Stimulated activated CD4-positive, alpha-beta T cell treated with anti-CD3 and anti-CD28 coated beads, Interleukin-1b, Interleukin-23, amount 100 ng/mL, for 48 hours (primary cell): ENCODE measurements around the gene VCAM1.

Source experiments
- DNase-seq: peaks from one replicate; pipeline ENCODE4 v3.0.0-alpha.2; 2020

The VCAM1 gene

GRCh38 chr1:100719490-100719889, at the start of gene VCAM1:
Gene VCAM1 (plus strand): TSS chr1:100719742. CDS start chr1:100719861, 119 bp downstream.
- DNase-seq: no peak

- no peak for DNase-seq
Observed at GRCh38 chr1:100670083-100670482, 49.5 kb upstream of the VCAM1 start.

- DNase-seq: no peak
Observed at GRCh38 chr1:100671601-100672000, 47.9 kb upstream of the VCAM1 start.

- DNase-seq: no peak
Observed at GRCh38 chr1:100683448-100684349, 35.8 kb upstream of the VCAM1 start.

- DNase-seq: no peak
Observed at GRCh38 chr1:100699744-100700143, 19.8 kb upstream of the VCAM1 start.

- DNase-seq: no peak
Observed at GRCh38 chr1:100700586-100700985, 19.0 kb upstream of the VCAM1 start.

GRCh38 chr1:100703052-100703451, 16.5 kb upstream of the VCAM1 start:
- DNase-seq: no peak

GRCh38 chr1:100703716-100704115, 15.8 kb upstream of the VCAM1 start:
- DNase-seq: no peak

- DNase-seq: no peak
Observed at GRCh38 chr1:100704473-100704872, 15.1 kb upstream of the VCAM1 start.

GRCh38 chr1:100706296-100706695, 13.2 kb upstream of the VCAM1 start:
- no peak for DNase-seq

- DNase-seq: no peak
Observed at GRCh38 chr1:100706856-100707255, 12.7 kb upstream of the VCAM1 start.

GRCh38 chr1:100708476-100709062, 11.0 kb upstream of the VCAM1 start:
- DNase-seq: no peak

- DNase-seq: no peak
Observed at GRCh38 chr1:100710906-100711682, 8.4 kb upstream of the VCAM1 start.

GRCh38 chr1:100713027-100713426, 6.5 kb upstream of the VCAM1 start:
- DNase-seq: peak; percentile 37

- no peak for DNase-seq
Observed at GRCh38 chr1:100713626-100714025, 5.9 kb upstream of the VCAM1 start.

GRCh38 chr1:100714599-100714998, 4.9 kb upstream of the VCAM1 start:
- no peak for DNase-seq

- DNase-seq: no peak
Observed at GRCh38 chr1:100717218-100717617, 2.3 kb upstream of the VCAM1 start.

- no peak for DNase-seq
Observed at GRCh38 chr1:100718581-100718980, 961 bp upstream of the VCAM1 start.

GRCh38 chr1:100720101-100720500, 559 bp downstream of the VCAM1 start:
- DNase-seq: no peak

GRCh38 chr1:100720751-100721150, 1.2 kb downstream of the VCAM1 start:
- DNase-seq: no peak

GRCh38 chr1:100721526-100722207, 2.1 kb downstream of the VCAM1 start:
- no peak for DNase-seq

GRCh38 chr1:100722221-100722620, 2.7 kb downstream of the VCAM1 start:
- DNase-seq: no peak

- DNase-seq: no peak
Observed at GRCh38 chr1:100724281-100724680, 4.7 kb downstream of the VCAM1 start.
